Small intestine (tissue), 7 donors: ENCODE results near the gene EPB41L4B. TPM values are rescaled to one million over a fixed set of nuclear protein-coding genes. Genes with fewer than 3 reads are reported as not detected.
"Not testable (repeated sequence)": the region's sequence is repeated elsewhere in the genome, so short reads cannot be mapped to it uniquely, and the experiment has no call there.

Source experiments
- DNase-seq, 2 donors: peaks; one replicate each; pipeline versions ENCODE4 v3.0.0 to v3.0.0-alpha.2; 2013
- FAIRE-seq: peaks from 2 replicates; lab custom pipeline; 2012; peaks lifted over from hg19 to GRCh38; lab: Jason Lieb, UNC
- H3K27ac ChIP-seq, 3 donors: one replicate each; pipeline ENCODE4 v1.5.1; 2013; ENCODE audit warnings: low read length in 2 of 3, mild to moderate bottlenecking in 2 of 3, control low read depth in 1 of 3, inconsistent platforms in 1 of 3, low read depth in 1 of 3, moderate library complexity in 1 of 3
- H3K27me3 ChIP-seq, 3 donors: one replicate each; pipeline ENCODE4 v1.6.1; 2013; ENCODE audit warnings: low read length in 3 of 3, inconsistent platforms in 1 of 3; ENCODE audit not compliant: control insufficient read depth in 3 of 3, insufficient read depth in 3 of 3
- H3K36me3 ChIP-seq, 3 donors: one replicate each; pipeline ENCODE4 v1.6.1; 2013; ENCODE audit warnings: low read length in 3 of 3, inconsistent platforms in 1 of 3, low read depth in 1 of 3, mild to moderate bottlenecking in 1 of 3, moderate library complexity in 1 of 3; ENCODE audit not compliant: control insufficient read depth in 3 of 3, insufficient read depth in 2 of 3
- H3K4me1 ChIP-seq, 3 donors: one replicate each; pipeline ENCODE4 v1.6.1; 2013; ENCODE audit warnings: low read length in 2 of 3, inconsistent platforms in 1 of 3, low read depth in 1 of 3, mild to moderate bottlenecking in 1 of 3, moderate library complexity in 1 of 3; ENCODE audit not compliant: control insufficient read depth in 3 of 3, insufficient read depth in 2 of 3
- H3K4me3 ChIP-seq, 3 donors: one replicate each; pipeline ENCODE4 v1.5.1; 2013; ENCODE audit warnings: low read length in 3 of 3, control low read depth in 1 of 3, inconsistent platforms in 1 of 3, low read depth in 1 of 3, mild to moderate bottlenecking in 1 of 3, moderate library complexity in 1 of 3
- H3K9me3 ChIP-seq, 2 donors: one replicate each; pipeline ENCODE4 v1.6.1; 2013; ENCODE audit warnings: low read depth in 1 of 2, low read length in 1 of 2; ENCODE audit not compliant: control insufficient read depth in 2 of 2, insufficient read depth in 1 of 2
- WGBS, 3 donors: extraction: QIAGEN DNeasy Blood & Tissue Kit; methylation state at CpG; one replicate each; pipeline ENCODE4 v1.1.7; 2013; 5-methylcytosine and 5-hydroxymethylcytosine counted together
- polyA plus RNA-seq, 4 donors: library from polyadenylated mRNA; stranded (reverse) in 3 of 4; unstranded in 1 of 4; fragments of 200-250 nt in 3 of 4; fragments of 120-200 nt in 1 of 4; gene quantifications; one replicate each; pipeline versions ENCODE4 v1.2.1 to v1.2.3, GENCODE V29; 2013
- donor health status: healthy with polysubstance abuse.
- donor health status: control.
- donor health status: control.
- donor health status: Bipolar disorder and iron deficiency.
- donor health status: healthy.

EPB41L4B gene
- polyA plus RNA-seq, 4 donors: 22.1 to 126 (median 67.7) TPM

- FAIRE-seq: no peak
- Histone ChIP-seq H3K4me3 (no peak overlapping the region), H3K27me3 (peaks cover 0 to 6% (median 5%) of the 10 kb centered on the region in 3 donors), H3K4me1 (no peaks in the 10 kb centered on the region), H3K27ac (no peak overlapping the region), H3K9me3 (no peaks in the 10 kb centered on the region), H3K36me3 (no peaks in the 10 kb centered on the region)
- no peak for DNase-seq
- WGBS, 3 donors: 88 to 90% (median 88%) methylated on average over 3 of the region's 3 CpGs
Observed at GRCh38 chr9:109229682-109230081, 91.2 kb downstream of the EPB41L4B start.

- Histone ChIP-seq H3K27ac (no peak overlapping the region), H3K36me3 (no peaks in the 10 kb centered on the region), H3K4me3 (no peak overlapping the region), H3K9me3 (no peaks in the 10 kb centered on the region), H3K4me1 (no peaks in the 10 kb centered on the region), H3K27me3 (peaks cover 0 to 6% (median 5%) of the 10 kb centered on the region in 3 donors)
- DNase-seq (no peak), FAIRE-seq (no peak)
Observed at GRCh38 chr9:109228093-109228642, 92.7 kb downstream of the EPB41L4B start.

GRCh38 chr9:109225629-109226028, 95.2 kb downstream of the EPB41L4B start:
- Histone ChIP-seq H3K27me3 (peaks cover 0 to 6% (median 5%) of the 10 kb centered on the region in 3 donors), H3K27ac (no peak overlapping the region), H3K9me3 (no peaks in the 10 kb centered on the region), H3K4me3 (no peak overlapping the region), H3K4me1 (no peaks in the 10 kb centered on the region), H3K36me3 (no peaks in the 10 kb centered on the region)
- WGBS, 3 donors: 62 to 74% (median 71%) methylated on average over 2 of the region's 2 CpGs
- DNase-seq (no peak), FAIRE-seq (no peak)

- no peak for DNase-seq
- Histone ChIP-seq H3K9me3 (no peaks in the 10 kb centered on the region), H3K27ac (no peak overlapping the region), H3K36me3 (no peaks in the 10 kb centered on the region), H3K4me1 (no peaks in the 10 kb centered on the region), H3K4me3 (no peak overlapping the region), H3K27me3 (peaks cover 0 to 8% (median 5%) of the 10 kb centered on the region in 3 donors)
- 85 to 91% (median 88%) methylated on average over 3 of the region's 3 CpGs for WGBS, 3 donors
- FAIRE-seq: no peak
Observed at GRCh38 chr9:109224751-109225150, 96.1 kb downstream of the EPB41L4B start.

- H3K36me3 ChIP-seq, H3K9me3 ChIP-seq, H3K27ac ChIP-seq, DNase-seq, H3K4me3 ChIP-seq, FAIRE-seq, H3K4me1 ChIP-seq, H3K27me3 ChIP-seq: not testable (repeated sequence)
- WGBS, 3 donors: 71 to 83% (median 82%) methylated on average over 4 of the region's 4 CpGs
Observed at GRCh38 chr9:109218242-109218641, 102.6 kb downstream of the EPB41L4B start.

- Histone ChIP-seq H3K4me3 (no peak overlapping the region), H3K27me3 (peaks cover 0 to 2% (median 0%) of the 10 kb centered on the region in 3 donors), H3K36me3 (no peaks in the 10 kb centered on the region), H3K27ac (no peak overlapping the region), H3K4me1 (no peaks in the 10 kb centered on the region), H3K9me3 (no peaks in the 10 kb centered on the region)
- WGBS, 3 donors: 91 to 93% (median 93%) methylated on average over 6 of the region's 6 CpGs
- FAIRE-seq (no peak), DNase-seq (no peak)
Observed at GRCh38 chr9:109214414-109214813, 106.4 kb downstream of the EPB41L4B start.

GRCh38 chr9:109213285-109214121, 107.4 kb downstream of the EPB41L4B start:
- Histone ChIP-seq H3K27ac (no peak overlapping the region), H3K4me1 (no peaks in the 10 kb centered on the region), H3K4me3 (no peak overlapping the region), H3K27me3 (peaks cover 0 to 2% (median 0%) of the 10 kb centered on the region in 3 donors), H3K9me3 (no peaks in the 10 kb centered on the region), H3K36me3 (no peaks in the 10 kb centered on the region)
- WGBS, 3 donors: 53 to 70% (median 64%) methylated on average over 11 of the region's 11 CpGs
- DNase-seq: no peak
- FAIRE-seq: no peak

- FAIRE-seq (no peak), DNase-seq (no peak)
- 69 to 76% (median 69%) methylated on average over 4 of the region's 4 CpGs for WGBS, 3 donors
- H3K4me3 ChIP-seq: no peak overlapping the region
- H3K27me3 ChIP-seq: peaks cover 0 to 2% (median 1%) of the 10 kb centered on the region in 3 donors
- no peaks in the 10 kb centered on the region for H3K36me3 ChIP-seq
- no peaks in the 10 kb centered on the region for H3K4me1 ChIP-seq
- no peaks in the 10 kb centered on the region for H3K9me3 ChIP-seq
- H3K27ac ChIP-seq: no peak overlapping the region
Observed at GRCh38 chr9:109212768-109213167, 108.1 kb downstream of the EPB41L4B start.
